Activated CD8-positive, alpha-beta memory T cell treated with anti-CD3 and anti-CD28 coated beads, Interleukin-2, amount 50 U/mL, for 24 hours (primary cell): ENCODE data around the gene COCH.

ENCODE experiments used
- DNase-seq: peaks from one replicate; pipeline ENCODE4 v3.0.0-alpha.2; 2020; ENCODE audit errors: extremely low read depth

COCH gene

GRCh38 chr14:30874120-30874998, at the start of gene COCH:
Gene COCH, plus strand, starts transcription at chr14:30874559. Its CDS starts 380 bp downstream, at chr14:30874939.
- no peak for DNase-seq

- DNase-seq, result no peak
Measured at GRCh38 chr14:30826070-30826469, 48.3 kb upstream of the COCH start.

- no peak for DNase-seq
Measured at GRCh38 chr14:30829853-30830252, 44.5 kb upstream of the COCH start.

GRCh38 chr14:30834353-30834752, 40.0 kb upstream of the COCH start:
- no peak for DNase-seq

GRCh38 chr14:30838351-30838750, 36.0 kb upstream of the COCH start:
- no peak for DNase-seq

GRCh38 chr14:30840086-30840779, 34.1 kb upstream of the COCH start:
- DNase-seq, result no peak

- DNase-seq, result no peak
Measured at GRCh38 chr14:30842431-30842830, 31.9 kb upstream of the COCH start.

GRCh38 chr14:30848449-30849240, 25.7 kb upstream of the COCH start:
- DNase-seq, result no peak

- no peak for DNase-seq
Measured at GRCh38 chr14:30849354-30849753, 25.0 kb upstream of the COCH start.

- DNase-seq, result no peak
Measured at GRCh38 chr14:30849983-30850382, 24.4 kb upstream of the COCH start.

GRCh38 chr14:30853946-30854345, 20.4 kb upstream of the COCH start:
- DNase-seq, result no peak

- no peak for DNase-seq
Measured at GRCh38 chr14:30854492-30854891, 19.9 kb upstream of the COCH start.

- no peak for DNase-seq
Measured at GRCh38 chr14:30855345-30856037, 18.9 kb upstream of the COCH start.

GRCh38 chr14:30861200-30861599, 13.2 kb upstream of the COCH start:
- DNase-seq, result no peak

- DNase-seq, result no peak
Measured at GRCh38 chr14:30864934-30865333, 9.4 kb upstream of the COCH start.

GRCh38 chr14:30868736-30869135, 5.6 kb upstream of the COCH start:
- DNase-seq, result no peak

GRCh38 chr14:30869551-30870155, 4.7 kb upstream of the COCH start:
- no peak for DNase-seq

GRCh38 chr14:30872602-30873001, 1.8 kb upstream of the COCH start:
- DNase-seq, result no peak

- DNase-seq, result no peak
Measured at GRCh38 chr14:30873308-30874119, 845 bp upstream of the COCH start.

GRCh38 chr14:30874999-30875787, 834 bp downstream of the COCH start:
- no peak for DNase-seq
